ENCODE measurements around the gene ADRA1B.

- TF ChIP-seq CTCF (IDR thresholded peaks at IDR 0.05) = no peak
- TF ChIP-seq POLR2A (IDR thresholded peaks at IDR 0.05) = no peak
Measured at GRCh38 chr5:159904874-159905273, 11.4 kb upstream of the ADRA1B start.

Data from ovary (tissue), 3 donors.